Esophagus squamous epithelium (tissue), 4 donors: ENCODE data around the gene TJP3.

Experiments
- CTCF ChIP-seq, 6 experiments: fragments of 450-650 bp in 4 of 6; fragments of 200-600 bp in 2 of 6; sonication (generic) in 2 of 6; IDR thresholded peaks; one replicate each; pipeline ENCODE4 v1.5.1; 2016 to 2019; ENCODE audit warnings: antibody characterized with exemption in 6 of 6, mild to moderate bottlenecking in 4 of 6, moderate library complexity in 4 of 6
- POLR2A ChIP-seq, 4 donors: fragments of 450-650 bp; IDR thresholded peaks; one replicate each; pipeline ENCODE4 v1.6.1; 2017; ENCODE audit warnings: antibody characterized with exemption in 4 of 4, mild to moderate bottlenecking in 4 of 4, moderate library complexity in 3 of 4

GRCh38 chr19:3710265-3710812, 2.2 kb downstream of the TJP3 start:
- TF ChIP-seq CTCF (IDR thresholded peaks at IDR 0.05) (peak in 1 of 6 experiments; percentile 7), POLR2A (IDR thresholded peaks at IDR 0.05) (no peak)
